Ovary (tissue), 9 donors: Measurements from ENCODE around the gene PITPNM3. TPM values are rescaled to one million over a fixed set of nuclear protein-coding genes. Genes with fewer than 3 reads are reported as not detected.

Experiments used
- DNase-seq, 5 donors: peaks; one replicate each; pipeline ENCODE4 v3.0.0-alpha.2; 2019 to 2020
- H3K27ac ChIP-seq, 2 donors: fragments of 200-600 bp; one replicate each; pipeline versions ENCODE4 v1.5.1 to v1.8.0; 2019 to 2022
- H3K27me3 ChIP-seq: fragments of 200-600 bp; one replicate; pipeline ENCODE4 v1.8.0; 2022
- H3K36me3 ChIP-seq: fragments of 200-600 bp; sonication (generic); one replicate; pipeline ENCODE4 v1.5.1; 2019
- H3K4me1 ChIP-seq: one replicate; pipeline ENCODE4 v1.8.1; 2013; ENCODE audit warnings: mild to moderate bottlenecking, moderate library complexity; ENCODE audit not compliant: insufficient read depth
- H3K4me3 ChIP-seq: fragments of 200-600 bp; sonication (generic); one replicate; pipeline ENCODE4 v1.5.1; 2017
- H3K9me3 ChIP-seq, 2 donors: fragments of 200-600 bp in 1 of 2; sonication (generic) in 1 of 2; one replicate each; pipeline versions ENCODE4 v1.5.1 to v1.8.1; 2013 to 2019; ENCODE audit warnings: mild to moderate bottlenecking in 1 of 2, moderate library complexity in 1 of 2
- EP300 ChIP-seq: sonication (generic); formaldehyde crosslinking; IDR thresholded peaks from one replicate; pipeline ENCODE4 v1.6.1; 2017; ENCODE audit warnings: antibody characterized with exemption
- POLR2A ChIP-seq: fragments of 450-650 bp; IDR thresholded peaks from one replicate; pipeline ENCODE4 v1.6.1; 2017; ENCODE audit warnings: antibody characterized with exemption, mild to moderate bottlenecking, moderate library complexity
- WGBS, 3 donors: extraction: QIAGEN DNeasy Blood & Tissue Kit in 1 of 3; methylation state at CpG; one replicate each; pipeline versions ENCODE4 v1.1.5 to v1.1.7; 2013 to 2017; 5-methylcytosine and 5-hydroxymethylcytosine counted together
- intact Hi-C, 4 donors: fragments of 100-400 bp; cut with DNase I; formaldehyde crosslinking; loops; one replicate each; pipeline versions ENCODE4 v1.11.0 to v1.15.1; 2022 to 2023
- polyA plus RNA-seq, 2 donors: library from polyadenylated mRNA; stranded (reverse); fragments of 200-250 nt in 1 of 2; fragments of 350-450 nt in 1 of 2; fragmentation: Illumina TruSeq in 1 of 2; extraction: RNeasy Lipid Tissue Mini Kit (QIAGEN cat#74804) in 1 of 2; gene quantifications; one replicate each; pipeline ENCODE4 v1.2.3, GENCODE V29; 2013 to 2014
- total RNA-seq, 7 donors: library from RNA; depleted of rRNA in 2 of 7; stranded (reverse); fragments of >200 nt in 2 of 7; fragmentation: NEBNext Ultra II Directional in 3 of 7; extraction: Animal tissue kit (Norgen Biotek cat#: 25700) in 3 of 7; gene quantifications; one replicate each; pipeline versions ENCODE4 v1.1.0 to v1.2.4, GENCODE V29; 2016 to 2023
- TF ChIP-seq, protein P1 (sequence below), 3 donors: fragments of 450-650 bp in 2 of 3; fragments of 200-600 bp in 1 of 3; IDR thresholded peaks; one replicate each; pipeline versions ENCODE4 v1.5.1 to v1.8.0; 2016 to 2022; ENCODE audit warnings: antibody characterized with exemption in 3 of 3, mild to moderate bottlenecking in 1 of 3
- donor health status: DM: no; HTN: no; CAD: no; lungs with moderate emphysema.
- donor health status: DM: no; HTN: no; CAD: no.
- donor health status: Bipolar disorder and iron deficiency.
- donor health status: DM: yes; HTN: yes; CAD: no.
- donor health status: DM: no; HTN: no; CAD: no.
- donor health status: DM: yes; HTN: yes; CAD: no.

PITPNM3 gene
- total and polyA plus RNA-seq, 9 donors: 10.0 to 68.7 (median 17.9) TPM

DNA sequence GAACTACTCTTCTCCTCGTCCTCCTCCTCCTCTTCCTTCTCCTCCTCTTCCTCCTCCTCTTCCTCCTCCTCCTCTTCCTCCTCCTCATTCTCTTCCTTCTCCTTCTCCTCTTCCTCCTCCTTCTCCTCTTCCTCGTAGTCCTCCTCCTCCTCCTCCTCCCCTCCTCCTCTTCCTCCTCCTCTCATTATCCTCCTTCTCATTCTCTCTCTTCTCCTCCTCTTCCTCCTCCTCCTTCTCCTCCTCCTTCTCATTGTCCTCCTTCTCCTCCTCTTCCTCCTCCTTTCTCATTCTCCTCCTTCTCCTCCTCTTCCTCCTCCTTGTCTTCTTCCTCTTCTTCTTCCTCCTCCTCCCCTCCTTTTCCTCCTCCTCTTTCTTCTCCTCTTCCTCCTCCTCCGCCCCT, 4.1 kb upstream of the PITPNM3 start:
- peak overlapping the region in 1 of 2 donors; percentile 87 for H3K27ac ChIP-seq
- no peaks in the 10 kb centered on the region for H3K27me3 ChIP-seq
- no peaks in the 10 kb centered on the region for H3K36me3 ChIP-seq
- no peak for TF ChIP-seq POLR2A
- TF ChIP-seq EP300: no peak
- TF ChIP-seq, protein P1, sequence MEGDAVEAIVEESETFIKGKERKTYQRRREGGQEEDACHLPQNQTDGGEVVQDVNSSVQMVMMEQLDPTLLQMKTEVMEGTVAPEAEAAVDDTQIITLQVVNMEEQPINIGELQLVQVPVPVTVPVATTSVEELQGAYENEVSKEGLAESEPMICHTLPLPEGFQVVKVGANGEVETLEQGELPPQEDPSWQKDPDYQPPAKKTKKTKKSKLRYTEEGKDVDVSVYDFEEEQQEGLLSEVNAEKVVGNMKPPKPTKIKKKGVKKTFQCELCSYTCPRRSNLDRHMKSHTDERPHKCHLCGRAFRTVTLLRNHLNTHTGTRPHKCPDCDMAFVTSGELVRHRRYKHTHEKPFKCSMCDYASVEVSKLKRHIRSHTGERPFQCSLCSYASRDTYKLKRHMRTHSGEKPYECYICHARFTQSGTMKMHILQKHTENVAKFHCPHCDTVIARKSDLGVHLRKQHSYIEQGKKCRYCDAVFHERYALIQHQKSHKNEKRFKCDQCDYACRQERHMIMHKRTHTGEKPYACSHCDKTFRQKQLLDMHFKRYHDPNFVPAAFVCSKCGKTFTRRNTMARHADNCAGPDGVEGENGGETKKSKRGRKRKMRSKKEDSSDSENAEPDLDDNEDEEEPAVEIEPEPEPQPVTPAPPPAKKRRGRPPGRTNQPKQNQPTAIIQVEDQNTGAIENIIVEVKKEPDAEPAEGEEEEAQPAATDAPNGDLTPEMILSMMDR (IDR thresholded peaks at IDR 0.05): no peak
- H3K4me1 ChIP-seq: peaks cover 20% of the 10 kb centered on the region
- H3K9me3 ChIP-seq: no peaks in the 10 kb centered on the region
- H3K4me3 ChIP-seq: no peak overlapping the region
- DNase-seq: no peak
- WGBS, 3 donors: 86 to 91% (median 88%) methylated on average over 3 of the region's 3 CpGs
- intact Hi-C loops: no loop called here

DNA sequence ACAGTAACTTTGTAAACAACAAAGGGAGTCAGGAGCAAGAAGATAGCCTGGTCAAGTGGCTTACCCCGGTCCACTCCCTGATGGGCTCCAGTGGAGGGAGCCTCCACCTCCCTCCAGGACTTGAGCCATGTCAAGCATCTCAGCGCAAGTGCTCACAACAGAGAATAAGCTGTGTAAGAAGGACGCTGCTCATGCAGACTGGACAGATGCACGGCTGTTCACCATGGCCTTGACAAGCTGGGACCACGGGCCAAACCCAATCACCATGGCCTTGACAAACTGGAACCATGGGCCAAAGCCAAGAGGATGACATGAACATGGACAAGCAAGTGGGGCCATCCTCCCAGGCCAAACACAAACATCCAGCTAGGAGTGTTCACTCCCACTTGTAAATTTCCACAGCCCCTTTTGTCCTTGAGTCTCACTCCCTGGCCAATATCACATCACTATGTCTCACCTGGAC, 3.4 kb upstream of the PITPNM3 start:
- H3K9me3 ChIP-seq: no peaks in the 10 kb centered on the region
- no peak overlapping the region for H3K4me3 ChIP-seq
- no peaks in the 10 kb centered on the region for H3K36me3 ChIP-seq
- no peak for TF ChIP-seq POLR2A
- TF ChIP-seq EP300: no peak
- TF ChIP-seq, protein P1 (IDR thresholded peaks at IDR 0.05): no peak
- intact Hi-C loops: loop anchor here in 2 of 4 donors (5.0 kb wide), 1 partner anchor 87 kb away; no protein-coding TSS in a partner anchor
- peaks cover 26% of the 10 kb centered on the region for H3K4me1 ChIP-seq
- H3K27me3 ChIP-seq: no peaks in the 10 kb centered on the region
- peak overlapping the region; percentile 38 to 87 for H3K27ac ChIP-seq
- peak; percentile 71 to 82 (median 74) for DNase-seq
- whole genome bisulfite sequencing, 3 donors: 28 to 42% (median 30%) methylated on average over 5 of the region's 5 CpGs

DNA sequence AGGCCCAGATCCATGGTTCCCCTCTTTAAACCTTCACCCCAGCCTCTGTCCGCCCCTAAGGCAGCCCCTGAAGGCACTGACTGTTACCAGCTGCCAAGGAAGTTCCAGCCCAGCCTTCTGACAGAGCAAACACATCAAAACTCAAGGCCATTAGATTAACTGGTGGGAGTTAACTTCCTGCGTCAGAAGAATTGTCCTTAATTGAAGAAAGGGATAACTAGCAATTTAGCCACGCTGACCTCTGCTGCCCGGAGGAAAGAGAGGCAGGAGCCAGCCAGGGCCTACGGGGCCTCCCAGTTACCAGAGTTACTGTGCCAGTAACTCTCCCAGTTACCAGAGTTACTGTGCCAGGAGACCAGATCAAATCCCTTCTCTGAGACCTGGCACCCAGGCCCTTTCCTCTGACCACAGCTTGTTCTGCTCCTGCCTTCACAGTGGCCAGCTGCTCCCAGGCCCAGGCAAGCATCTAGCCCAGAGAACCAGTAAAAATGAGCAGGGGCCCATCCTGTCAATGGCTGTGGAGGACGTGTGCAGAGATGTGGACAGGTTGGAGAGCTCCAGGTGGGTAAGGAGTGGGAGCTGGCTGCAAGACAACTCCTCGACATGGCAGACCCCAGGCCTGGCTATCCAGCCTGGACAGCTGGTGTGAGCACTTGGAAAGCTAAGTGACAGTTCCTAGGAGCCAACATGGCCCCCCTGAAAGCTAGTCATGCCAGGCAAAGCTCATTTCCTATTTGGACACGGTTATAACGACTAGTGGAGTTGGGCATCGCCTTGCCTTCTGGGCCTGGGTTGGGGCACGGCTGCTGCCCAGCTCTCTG, 2.8 kb upstream of the PITPNM3 start:
- DNase-seq: peak; percentile 78 to 84 (median 80)
- intact Hi-C loops: loop anchor here in 2 of 4 donors (5.0 kb wide), 1 partner anchor 87 kb away; no protein-coding TSS in a partner anchor
- Histone ChIP-seq H3K27me3 (no peaks in the 10 kb centered on the region), H3K27ac (peak overlapping the region; percentile 38 to 87), H3K9me3 (no peaks in the 10 kb centered on the region), H3K36me3 (no peaks in the 10 kb centered on the region), H3K4me3 (no peak overlapping the region), H3K4me1 (peaks cover 27% of the 10 kb centered on the region)
- WGBS, 3 donors: 21 to 34% (median 32%) methylated on average over 11 of the region's 11 CpGs
- TF ChIP-seq, protein P1 (IDR thresholded peaks at IDR 0.05): no peak
- TF ChIP-seq POLR2A (peak; percentile 30), EP300 (no peak)

DNA sequence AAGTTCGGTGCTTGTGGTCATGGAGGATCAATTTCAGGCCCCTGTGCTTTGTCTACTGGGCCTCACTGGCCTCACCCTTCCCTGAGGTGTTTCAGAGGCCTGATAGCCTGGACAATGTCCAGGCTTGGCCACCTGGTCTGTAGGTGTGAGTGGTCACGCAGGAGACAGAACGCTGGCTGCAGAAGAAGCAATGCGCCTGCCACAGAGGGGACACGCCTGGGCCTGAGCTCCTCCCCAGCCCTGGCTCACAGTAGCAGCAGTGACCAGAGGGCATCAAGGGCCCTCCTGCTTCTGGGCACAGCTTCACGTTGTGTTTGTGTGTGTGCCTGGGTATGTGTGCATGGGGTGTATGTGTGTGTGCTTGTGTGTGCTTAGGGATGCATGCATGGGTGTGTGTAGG, 1.9 kb upstream of the PITPNM3 start:
- no peak overlapping the region for H3K4me3 ChIP-seq
- TF ChIP-seq, protein P1 (IDR thresholded peaks at IDR 0.05): no peak
- no peak for TF ChIP-seq EP300
- no peak for TF ChIP-seq POLR2A
- peaks cover 27% of the 10 kb centered on the region for H3K4me1 ChIP-seq
- peak in 4 of 5 donors; percentile 36 to 53 (median 46) for DNase-seq
- peak overlapping the region in 1 of 2 donors; percentile 87 for H3K27ac ChIP-seq
- no peaks in the 10 kb centered on the region for H3K27me3 ChIP-seq
- H3K9me3 ChIP-seq: no peaks in the 10 kb centered on the region
- intact Hi-C loops: loop anchor here in 2 of 4 donors (5.0 kb wide), 1 partner anchor 86 kb away; no protein-coding TSS in a partner anchor
- no peaks in the 10 kb centered on the region for H3K36me3 ChIP-seq
- WGBS, 3 donors: 79 to 90% (median 85%) methylated on average over 6 of the region's 6 CpGs
